GM12878 (cell line): ENCODE results near the gene MTHFS. TPM values are rescaled to one million over a fixed set of nuclear protein-coding genes. Genes with fewer than 3 reads are reported as not detected.
"Not testable (repeated sequence)": the region's sequence is repeated elsewhere in the genome, so short reads cannot be mapped to it uniquely, and the experiment has no call there.

Experiments used
- ATAC-seq: fragments of 200-7000 bp; cut with Tn5 transposase; 3 replicates; pipeline ENCODE4 v1.9.1; 2020; ENCODE audit warnings: mild to moderate bottlenecking, moderate library complexity
- BruUV-seq: library from RNA; stranded (reverse); fragments of 400-500 nt; replicated peaks from 2 replicates; lab custom pipeline; 2021; lab: Mats Ljungman, UMichigan
- CTCF ChIA-PET: fragments of 300-600 bp; sonication (Branson Sonifier 250); formaldehyde crosslinking; extraction: SDS; loops from one replicate; lab custom pipeline; 2021; ENCODE audit warnings: inconsistent platforms; lab: Yijun Ruan, JAX
- POLR2A ChIA-PET: fragments of 350-600 bp; formaldehyde crosslinking; extraction: SDS; loops from one replicate; lab custom pipeline; 2021; ENCODE audit warnings: inconsistent platforms; lab: Charles Lee
- RAD21 ChIA-PET: fragments of 300-600 bp; sonication (Branson Sonifier 250); formaldehyde crosslinking; loops from one replicate; lab custom pipeline; 2023; ENCODE audit warnings: antibody characterized with exemption; ENCODE audit not compliant: unreplicated experiment; lab: Charles Lee
- SMC1A ChIA-PET: fragments of 300-600 bp; sonication (Branson Sonifier 250); formaldehyde crosslinking; loops from one replicate; lab custom pipeline; 2023; ENCODE audit not compliant: unreplicated experiment, uncharacterized antibody; lab: Charles Lee
- DNase-seq: peaks from one replicate; pipeline ENCODE4 v3.0.0-alpha.2; 2011; ENCODE audit warnings: low read depth, low spot score
- FAIRE-seq: peaks from 3 replicates; lab custom pipeline; 2011; peaks lifted over from hg19 to GRCh38; lab: Jason Lieb, UNC
- H2AFZ ChIP-seq: 2 replicates; pipeline ENCODE4 v1.6.0; 2011; ENCODE audit warnings: low read depth, low read length, control low read depth; ENCODE audit not compliant: control insufficient read depth
- H3K27ac ChIP-seq: 2 replicates; pipeline ENCODE4 v1.5.1; 2011; ENCODE audit warnings: control low read depth; ENCODE audit not compliant: control insufficient read depth, insufficient read depth
- H3K27me3 ChIP-seq, 2 experiments: replicated peaks in 1 of 2; 2 replicates each; pipeline versions ENCODE4 v1.6.0 to v1.6.1; 2011; ENCODE audit warnings: low read length in 1 of 2; ENCODE audit not compliant: control insufficient read depth in 2 of 2, insufficient read depth in 2 of 2
- H3K36me3 ChIP-seq, 2 experiments: 2 replicates each; pipeline ENCODE4 v1.5.1; 2011; ENCODE audit warnings: low read length in 1 of 2; ENCODE audit not compliant: control insufficient read depth in 2 of 2, insufficient read depth in 2 of 2
- H3K4me1 ChIP-seq: 2 replicates; pipeline ENCODE4 v1.6.1; 2011; ENCODE audit warnings: mild to moderate bottlenecking, low read length, moderate library complexity, mixed read lengths; ENCODE audit not compliant: control insufficient read depth, insufficient read depth
- H3K4me2 ChIP-seq: 2 replicates; pipeline ENCODE4 v1.6.0; 2011; ENCODE audit warnings: control low read depth; ENCODE audit not compliant: control insufficient read depth, insufficient read depth
- H3K4me3 ChIP-seq: fragments of 200-600 bp; sonication (generic); 2 replicates; pipeline ENCODE4 v1.5.1; 2016
- H3K79me2 ChIP-seq: 2 replicates; pipeline ENCODE4 v1.6.0; 2011; ENCODE audit warnings: low read length; ENCODE audit not compliant: control insufficient read depth, insufficient read depth
- H3K9ac ChIP-seq: 2 replicates; pipeline ENCODE4 v1.8.0; 2011; ENCODE audit warnings: low read length, control low read depth, mixed read lengths; ENCODE audit not compliant: control insufficient read depth, insufficient read depth
- H3K9me3 ChIP-seq: replicated peaks from 3 replicates; pipeline ENCODE4 v1.5.1; 2011; ENCODE audit warnings: mild to moderate bottlenecking, low read length; ENCODE audit not compliant: control insufficient read depth, insufficient read depth
- H4K20me1 ChIP-seq: 2 replicates; pipeline ENCODE4 v1.6.0; 2011; ENCODE audit not compliant: control insufficient read depth, insufficient read depth
- CTCF ChIP-seq, 3 experiments: IDR thresholded peaks in 2 of 3; conservative IDR thresholded peaks in 1 of 3; 2 replicates each; pipeline ENCODE4 v1.5.1; 2011; ENCODE audit warnings: low read depth in 3 of 3, low read length in 3 of 3, mild to moderate bottlenecking in 3 of 3, control low read depth in 2 of 3, moderate library complexity in 2 of 3, inconsistent platforms in 1 of 3, mixed read lengths in 1 of 3; ENCODE audit not compliant: control insufficient read depth in 2 of 3, insufficient read depth in 1 of 3; ENCODE audit errors: extremely low read depth in 1 of 3
- HDGF ChIP-seq: fragments of 450-650 bp; IDR thresholded peaks from 2 replicates; pipeline ENCODE4 v1.6.1; 2016; ENCODE audit warnings: antibody characterized with exemption
- IKZF2 ChIP-seq, 2 experiments: fragments of 450-650 bp; IDR thresholded peaks; 2 replicates each; pipeline ENCODE4 v1.6.1; 2017; ENCODE audit warnings: mild to moderate bottlenecking in 2 of 2, moderate library complexity in 2 of 2
- MLLT1 ChIP-seq: fragments of 450-650 bp; IDR thresholded peaks from 2 replicates; pipeline ENCODE4 v1.6.1; 2016; ENCODE audit warnings: mild to moderate bottlenecking
- NBN ChIP-seq: fragments of 450-650 bp; IDR thresholded peaks from 2 replicates; pipeline ENCODE4 v1.6.1; 2016
- NFIC ChIP-seq: IDR thresholded peaks from 2 replicates; pipeline ENCODE4 v1.6.1; 2012; ENCODE audit warnings: low read depth, mild to moderate bottlenecking, inconsistent platforms, low read length, moderate library complexity
- NR2F1 ChIP-seq: fragments of 450-650 bp; conservative IDR thresholded peaks from 2 replicates; pipeline ENCODE4 v1.6.1; 2017; ENCODE audit warnings: mild to moderate bottlenecking
- SIX5 ChIP-seq: IDR thresholded peaks from 2 replicates; pipeline ENCODE4 v1.6.1; 2011; ENCODE audit warnings: mild to moderate bottlenecking, low read depth, low read length, moderate library complexity; ENCODE audit not compliant: severe bottlenecking
- SMC3 ChIP-seq: IDR thresholded peaks from 2 replicates; pipeline ENCODE4 v1.6.1; 2011; ENCODE audit warnings: low read length, improper control_type of control experiment, borderline replicate concordance
- SP1 ChIP-seq: IDR thresholded peaks from one replicate; pipeline ENCODE4 v1.6.1; 2011; ENCODE audit warnings: low read depth, low read length
- SUZ12 ChIP-seq: fragments of 200-600 bp; sonication (generic); IDR thresholded peaks from one replicate; pipeline ENCODE4 v1.6.1; 2018; ENCODE audit warnings: antibody characterized with exemption, mild to moderate bottlenecking; ENCODE audit not compliant: unreplicated experiment
- TCF12 ChIP-seq: IDR thresholded peaks from 2 replicates; pipeline ENCODE4 v1.6.1; 2011; ENCODE audit warnings: low read depth, mild to moderate bottlenecking, low read length
- WRNIP1 ChIP-seq: IDR thresholded peaks from 2 replicates; pipeline ENCODE4 v1.6.1; 2011; ENCODE audit warnings: low read depth, low read length, improper control_type of control experiment, borderline replicate concordance
- ZNF217 ChIP-seq: fragments of 450-650 bp; IDR thresholded peaks from 2 replicates; pipeline ENCODE4 v1.6.1; 2017; ENCODE audit warnings: antibody characterized with exemption, mild to moderate bottlenecking
- ZNF24 ChIP-seq: fragments of 450-650 bp; IDR thresholded peaks from 2 replicates; pipeline ENCODE4 v1.6.1; 2017; ENCODE audit warnings: antibody characterized with exemption, mild to moderate bottlenecking
- WGBS: methylation state at CpG from one replicate; pipeline ENCODE4 v1.1.6; 2016; ENCODE audit warnings: low lambda C conversion rate; ENCODE audit not compliant: insufficient replicate concordance, insufficient coverage; ENCODE audit errors: missing lambda C conversion rate; 5-methylcytosine and 5-hydroxymethylcytosine counted together
- in situ Hi-C: fragments of 300-500 bp; cut with MboI; formaldehyde crosslinking; loops from 9 replicates; pipeline ENCODE4 v1.14.3; 2018; ENCODE audit warnings: mixed read lengths
- intact Hi-C: fragments of 100-400 bp; cut with micrococcal nuclease; formaldehyde crosslinking; loops from one replicate; pipeline ENCODE4 v1.14.2; 2022; ENCODE audit not compliant: unreplicated experiment
- polyA plus RNA-seq, 11 experiments: library from polyadenylated mRNA; depleted of rRNA in 4 of 11; unstranded in 6 of 11; stranded (reverse) in 5 of 11; fragments of >200 nt; fragmentation: Nextera tagmentation in 4 of 11; fragmentation: Illumina TruSeq in 1 of 11; extraction: Ambion mirVana in 4 of 11; extraction: Trizol in 1 of 11; gene quantifications; 1 replicate in 1 of 11; 2 replicates in 10 of 11; pipeline versions ENCODE4 v1.2.1 to v1.2.3, GENCODE V29; 2011 to 2016; ENCODE audit warnings: inconsistent platforms in 2 of 11, missing spikeins in 2 of 11, low read depth in 1 of 11
- total RNA-seq, 4 experiments: library from RNA; depleted of rRNA in 3 of 4; stranded (reverse); fragments of >200 nt in 3 of 4; fragmentation: Illumina TruSeq in 1 of 4; extraction: Trizol in 1 of 4; gene quantifications; 2 replicates each; pipeline versions ENCODE4 v1.2.1 to v1.2.3, GENCODE V29; 2013 to 2021
- TF ChIP-seq, protein P1 (sequence below): fragments of 150-350 bp; IDR thresholded peaks from 2 replicates; pipeline ENCODE4 v1.6.1; 2014; ENCODE audit warnings: mild to moderate bottlenecking, low read depth, low read length

The MTHFS gene
- total and polyA plus RNA-seq, 10 of the 15 experiments (the other 5 are each of a cell fraction or from before 2014, with no cell fraction given): 14.0 to 81.9 (median 31.8) TPM

DNA sequence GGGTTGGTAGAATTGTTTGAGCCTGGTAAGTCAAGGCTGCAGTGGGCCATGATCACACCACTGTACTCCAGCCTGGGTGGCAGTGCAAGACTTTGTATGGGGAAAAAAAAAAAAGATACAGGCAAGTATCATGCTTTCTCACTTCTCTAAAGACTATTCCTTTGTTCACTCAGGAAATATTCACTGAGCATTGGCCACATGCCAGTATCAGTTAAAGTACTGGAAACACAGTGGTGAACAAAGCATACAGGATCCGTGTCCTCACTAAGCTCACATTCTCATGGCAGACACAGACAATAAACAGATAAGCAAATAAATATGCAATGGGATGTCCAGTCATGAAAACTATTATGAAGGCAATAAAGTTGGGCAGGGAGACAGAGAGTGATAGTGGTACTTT, 5.1 kb upstream of the MTHFS start (continued):
- TF ChIP-seq, protein P1, sequence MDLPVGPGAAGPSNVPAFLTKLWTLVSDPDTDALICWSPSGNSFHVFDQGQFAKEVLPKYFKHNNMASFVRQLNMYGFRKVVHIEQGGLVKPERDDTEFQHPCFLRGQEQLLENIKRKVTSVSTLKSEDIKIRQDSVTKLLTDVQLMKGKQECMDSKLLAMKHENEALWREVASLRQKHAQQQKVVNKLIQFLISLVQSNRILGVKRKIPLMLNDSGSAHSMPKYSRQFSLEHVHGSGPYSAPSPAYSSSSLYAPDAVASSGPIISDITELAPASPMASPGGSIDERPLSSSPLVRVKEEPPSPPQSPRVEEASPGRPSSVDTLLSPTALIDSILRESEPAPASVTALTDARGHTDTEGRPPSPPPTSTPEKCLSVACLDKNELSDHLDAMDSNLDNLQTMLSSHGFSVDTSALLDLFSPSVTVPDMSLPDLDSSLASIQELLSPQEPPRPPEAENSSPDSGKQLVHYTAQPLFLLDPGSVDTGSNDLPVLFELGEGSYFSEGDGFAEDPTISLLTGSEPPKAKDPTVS: no peak
- TF ChIP-seq ZNF24 (peak; percentile 88), NFIC (peak; percentile 69), SIX5 (no peak), SP1 (no peak), TCF12 (no peak), WRNIP1 (no peak), SUZ12 (no peak)

GRCh38 chr15:79900818-79901378, 4.1 kb upstream of the MTHFS start:
- H4K20me1 ChIP-seq, H3K4me3 ChIP-seq, FAIRE-seq, H3K79me2 ChIP-seq, H3K9me3 ChIP-seq, H2AFZ ChIP-seq, in situ Hi-C loops, BruUV-seq, H3K9ac ChIP-seq, H3K4me2 ChIP-seq, H3K36me3 ChIP-seq, H3K27ac ChIP-seq, H3K27me3 ChIP-seq, DNase-seq: not testable (repeated sequence)
- ChIA-PET RAD21 (interaction anchor here (1.7 to 2.6 kb wide), 8 partner anchors 45 to 94 kb away, joined by 4 to 14 read pairs (median 8); partner anchors contain the start of gene BCL2A1), POLR2A (interaction anchor here (1.4 kb wide), 1 partner anchor 112 kb away, joined by 4 read pairs; no protein-coding TSS in a partner anchor), CTCF (interaction anchor here (0.7 to 2.7 kb wide), 7 partner anchors 48 to 273 kb away, joined by 3 to 12 read pairs (median 5); no protein-coding TSS in a partner anchor), SMC1A (interaction anchor here (1.0 to 3.8 kb wide), 7 partner anchors 55 to 121 kb away, joined by 3 to 24 read pairs (median 4); partner anchors contain the start of gene BCL2A1)
- intact Hi-C loops: loop anchor here (1.0 kb wide), 1 partner anchor 92 kb away; no protein-coding TSS in a partner anchor
- H3K4me1 ChIP-seq: peaks cover 33% of the 10 kb centered on the region
- peak; percentile 4; the same call in 1 of the 3 replicates for ATAC-seq
- 22% methylated on average over 4 of the region's 4 CpGs for WGBS
- TF ChIP-seq HDGF: peak; percentile 77; the same call in 1 of the 2 replicates
- TF ChIP-seq SMC3: peak; percentile 37; the same call in 1 of the 2 replicates
- TF ChIP-seq NR2F1: 0 out of 2 replicates have a peak, but pooled peaks have one; percentile 29
- TF ChIP-seq IKZF2 (IDR thresholded peaks at IDR 0.05): peak in 1 of 2 experiments; percentile 13; a peak in 1 of 4 replicates
- 0 out of 2 replicates have a peak, but pooled peaks have one; percentile 34 for TF ChIP-seq NBN
- TF ChIP-seq CTCF (IDR thresholded peaks at IDR 0.05 in 2 of 3, conservative IDR thresholded peaks at IDR 0.05 in 1 of 3; ENCODE audit: control insufficient read depth in 2 of 3, extremely low read depth in 1 of 3, insufficient read depth in 1 of 3, low read depth in 3 of 3, low read length in 3 of 3): peak in 2 of 3 experiments; percentile 20 to 42; a peak in 2 of 6 replicates
- peak; percentile 97 for TF ChIP-seq ZNF217
- 0 out of 2 replicates have a peak, but pooled peaks have one; percentile 35 for TF ChIP-seq MLLT1
